ENCODE data around the gene HBM. TPM values are rescaled to one million over a fixed set of nuclear protein-coding genes. Genes with fewer than 3 reads are reported as not detected.
A peak's percentile ranks its signal among the peaks of the same experiment; 100 is the strongest.

The HBM gene
- total and polyA plus RNA-seq, 2 donors from 2014 or later = not detected

DNA sequence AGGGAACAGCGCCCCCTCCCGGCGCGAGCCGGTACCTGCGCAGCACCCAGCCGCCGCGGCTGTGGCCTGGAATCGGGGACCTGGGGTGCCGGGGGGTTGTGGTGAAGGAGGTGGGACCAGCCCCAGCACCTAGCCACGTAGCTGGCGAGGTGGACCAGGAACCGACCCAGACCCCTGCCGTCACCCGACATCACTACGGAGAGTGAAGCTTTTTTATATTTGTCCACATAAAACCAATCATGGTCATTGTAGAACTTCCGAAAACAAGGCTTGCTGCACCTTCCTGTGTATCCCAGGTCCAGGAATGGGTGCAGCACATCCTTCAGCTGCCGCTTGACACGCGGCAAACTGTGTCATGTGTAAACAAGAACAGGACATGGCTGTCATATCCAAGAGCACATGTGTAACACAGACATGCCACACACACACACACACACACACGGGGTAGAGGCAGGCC is 15.8 kb downstream of the HBM start:
- no peaks in the 10 kb centered on the region for H3K9me3 ChIP-seq (ENCODE audit: control insufficient read depth in 2 of 3, insufficient read depth in 1 of 3, low read length in 3 of 3)
- H3K4me3 ChIP-seq (ENCODE audit: low read length in 3 of 3) = no peak overlapping the region
- DNase-seq (peak in 1 of 5 donors; percentile 77), FAIRE-seq (no peak)
- no peaks in the 10 kb centered on the region for H3K36me3 ChIP-seq (ENCODE audit: control insufficient read depth in 2 of 3, insufficient read depth in 3 of 3, low read length in 3 of 3)
- H3K4me1 ChIP-seq (ENCODE audit: control insufficient read depth in 2 of 3, insufficient read depth in 2 of 3, low read depth in 1 of 3, low read length in 3 of 3) = peaks cover 0 to 3% (median 0%) of the 10 kb centered on the region in 3 donors
- H3K9ac ChIP-seq (ENCODE audit: low read length in 3 of 3) = no peak overlapping the region
- H3K27ac ChIP-seq (ENCODE audit: low read depth in 2 of 2, low read length in 2 of 2) = no peak overlapping the region
- H3K27me3 ChIP-seq (ENCODE audit: control insufficient read depth, insufficient read depth, low read length) = peaks cover 16% of the 10 kb centered on the region
- TF ChIP-seq, protein P1, sequence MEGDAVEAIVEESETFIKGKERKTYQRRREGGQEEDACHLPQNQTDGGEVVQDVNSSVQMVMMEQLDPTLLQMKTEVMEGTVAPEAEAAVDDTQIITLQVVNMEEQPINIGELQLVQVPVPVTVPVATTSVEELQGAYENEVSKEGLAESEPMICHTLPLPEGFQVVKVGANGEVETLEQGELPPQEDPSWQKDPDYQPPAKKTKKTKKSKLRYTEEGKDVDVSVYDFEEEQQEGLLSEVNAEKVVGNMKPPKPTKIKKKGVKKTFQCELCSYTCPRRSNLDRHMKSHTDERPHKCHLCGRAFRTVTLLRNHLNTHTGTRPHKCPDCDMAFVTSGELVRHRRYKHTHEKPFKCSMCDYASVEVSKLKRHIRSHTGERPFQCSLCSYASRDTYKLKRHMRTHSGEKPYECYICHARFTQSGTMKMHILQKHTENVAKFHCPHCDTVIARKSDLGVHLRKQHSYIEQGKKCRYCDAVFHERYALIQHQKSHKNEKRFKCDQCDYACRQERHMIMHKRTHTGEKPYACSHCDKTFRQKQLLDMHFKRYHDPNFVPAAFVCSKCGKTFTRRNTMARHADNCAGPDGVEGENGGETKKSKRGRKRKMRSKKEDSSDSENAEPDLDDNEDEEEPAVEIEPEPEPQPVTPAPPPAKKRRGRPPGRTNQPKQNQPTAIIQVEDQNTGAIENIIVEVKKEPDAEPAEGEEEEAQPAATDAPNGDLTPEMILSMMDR (IDR thresholded peaks at IDR 0.05; ENCODE audit: borderline replicate concordance, extremely low read depth, insufficient read depth) = peak; percentile 79
- intact Hi-C loops (cut with DNase I) = no loop called here

DNA sequence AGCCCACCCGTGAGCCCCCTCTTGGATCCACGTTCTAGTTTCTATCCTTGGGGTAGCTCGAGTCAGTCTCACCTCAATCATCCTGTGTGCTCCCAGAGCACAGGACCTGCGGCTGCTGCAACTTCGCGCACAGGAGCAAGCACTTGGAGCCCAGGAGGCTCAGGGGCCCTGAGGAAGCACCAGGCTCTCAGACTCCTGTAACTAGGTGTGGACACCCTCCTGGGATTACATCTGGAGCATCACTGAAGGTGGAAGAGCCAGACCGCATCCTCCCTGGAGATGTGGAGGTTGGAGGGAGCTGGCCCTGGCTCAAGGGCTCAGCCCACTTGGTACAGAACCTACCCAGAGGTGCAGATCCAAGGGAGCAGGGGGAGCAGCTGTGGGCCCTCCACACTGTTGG is 17.2 kb downstream of the HBM start:
- H3K27me3 ChIP-seq (ENCODE audit: control insufficient read depth, insufficient read depth, low read length) = peaks cover 9% of the 10 kb centered on the region
- DNase-seq (peak in 1 of 5 donors; percentile 39), FAIRE-seq (no peak)
- no peak overlapping the region for H3K27ac ChIP-seq (ENCODE audit: low read depth in 2 of 2, low read length in 2 of 2)
- H3K4me3 ChIP-seq (ENCODE audit: low read length in 3 of 3) = no peak overlapping the region
- H3K36me3 ChIP-seq (ENCODE audit: control insufficient read depth in 2 of 3, insufficient read depth in 3 of 3, low read length in 3 of 3) = peaks cover 0 to 3% (median 3%) of the 10 kb centered on the region in 3 donors
- no peak overlapping the region for H3K9ac ChIP-seq (ENCODE audit: low read length in 3 of 3)
- H3K9me3 ChIP-seq (ENCODE audit: control insufficient read depth in 2 of 3, insufficient read depth in 1 of 3, low read length in 3 of 3) = no peaks in the 10 kb centered on the region
- intact Hi-C loops (cut with DNase I) = no loop called here
- peaks cover 0 to 3% (median 0%) of the 10 kb centered on the region in 3 donors for H3K4me1 ChIP-seq (ENCODE audit: control insufficient read depth in 2 of 3, insufficient read depth in 2 of 3, low read depth in 1 of 3, low read length in 3 of 3)
- TF ChIP-seq, protein P1 (IDR thresholded peaks at IDR 0.05; ENCODE audit: borderline replicate concordance, extremely low read depth, insufficient read depth) = no peak

DNA sequence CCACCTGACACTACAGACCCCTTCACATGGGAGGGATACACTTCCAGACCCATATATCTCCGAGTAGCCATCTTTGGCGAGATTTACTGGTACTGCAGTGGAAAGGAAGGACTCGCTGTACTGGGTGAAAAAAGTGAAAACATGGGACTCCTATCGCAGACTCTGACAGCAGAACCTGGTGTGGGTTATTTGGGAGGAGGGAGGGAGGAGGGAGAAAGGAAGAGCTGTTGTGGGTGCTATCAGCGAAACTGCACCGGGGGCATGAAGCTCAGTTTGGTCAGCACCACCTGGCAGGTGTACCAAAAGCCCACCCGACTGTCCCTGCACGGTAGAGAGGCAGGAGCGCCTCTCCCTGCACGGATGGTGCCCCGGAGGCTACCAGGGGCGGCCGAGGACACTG is 19.4 kb downstream of the HBM start:
- H3K36me3 ChIP-seq (ENCODE audit: control insufficient read depth in 2 of 3, insufficient read depth in 3 of 3, low read length in 3 of 3) = peaks cover 0 to 18% (median 17%) of the 10 kb centered on the region in 3 donors
- no peaks in the 10 kb centered on the region for H3K9me3 ChIP-seq (ENCODE audit: control insufficient read depth in 2 of 3, insufficient read depth in 1 of 3, low read length in 3 of 3)
- intact Hi-C loops (cut with DNase I) = no loop called here
- no peaks in the 10 kb centered on the region for H3K27me3 ChIP-seq (ENCODE audit: control insufficient read depth, insufficient read depth, low read length)
- H3K4me3 ChIP-seq (ENCODE audit: low read length in 3 of 3) = no peak overlapping the region
- FAIRE-seq (no peak), DNase-seq (no peak)
- H3K9ac ChIP-seq (ENCODE audit: low read length in 3 of 3) = no peak overlapping the region
- peaks cover 0 to 3% (median 0%) of the 10 kb centered on the region in 3 donors for H3K4me1 ChIP-seq (ENCODE audit: control insufficient read depth in 2 of 3, insufficient read depth in 2 of 3, low read depth in 1 of 3, low read length in 3 of 3)
- no peak overlapping the region for H3K27ac ChIP-seq (ENCODE audit: low read depth in 2 of 2, low read length in 2 of 2)
- TF ChIP-seq, protein P1 (IDR thresholded peaks at IDR 0.05; ENCODE audit: borderline replicate concordance, extremely low read depth, insufficient read depth) = no peak

DNA sequence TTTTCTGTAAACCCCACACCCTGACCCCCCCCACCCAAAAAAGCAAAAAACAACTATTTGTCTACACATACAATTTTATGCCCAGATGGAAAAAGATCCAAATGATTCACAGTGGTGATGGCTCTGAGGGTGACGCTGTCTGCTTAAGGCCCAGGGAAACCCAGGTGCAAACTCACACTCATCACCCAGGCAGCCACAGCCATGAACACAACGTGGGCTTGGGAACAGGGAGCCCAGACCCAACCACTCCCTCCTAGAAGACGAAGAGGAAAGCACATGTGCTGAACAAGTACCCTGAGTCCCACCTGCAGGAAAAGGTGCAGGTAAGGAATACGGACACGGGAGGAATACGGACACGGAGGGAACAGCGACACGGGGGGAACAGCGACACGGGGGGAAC is 19.9 kb downstream of the HBM start:
- TF ChIP-seq, protein P1 (IDR thresholded peaks at IDR 0.05; ENCODE audit: borderline replicate concordance, extremely low read depth, insufficient read depth) = no peak
- H3K27me3 ChIP-seq (ENCODE audit: control insufficient read depth, insufficient read depth, low read length) = no peaks in the 10 kb centered on the region
- FAIRE-seq (no peak), DNase-seq (no peak)
- peaks cover 0 to 22% (median 19%) of the 10 kb centered on the region in 3 donors for H3K36me3 ChIP-seq (ENCODE audit: control insufficient read depth in 2 of 3, insufficient read depth in 3 of 3, low read length in 3 of 3)
- H3K9ac ChIP-seq (ENCODE audit: low read length in 3 of 3) = no peak overlapping the region
- no peaks in the 10 kb centered on the region for H3K9me3 ChIP-seq (ENCODE audit: control insufficient read depth in 2 of 3, insufficient read depth in 1 of 3, low read length in 3 of 3)
- intact Hi-C loops (cut with DNase I) = no loop called here
- H3K4me1 ChIP-seq (ENCODE audit: control insufficient read depth in 2 of 3, insufficient read depth in 2 of 3, low read depth in 1 of 3, low read length in 3 of 3) = peaks cover 0 to 3% (median 0%) of the 10 kb centered on the region in 3 donors
- no peak overlapping the region for H3K4me3 ChIP-seq (ENCODE audit: low read length in 3 of 3)
- H3K27ac ChIP-seq (ENCODE audit: low read depth in 2 of 2, low read length in 2 of 2) = no peak overlapping the region

All from kidney (tissue), 14 donors.